Measurements from ENCODE around the gene YBX1. TPM values are rescaled to one million over a fixed set of nuclear protein-coding genes. Genes with fewer than 3 reads are reported as not detected.

YBX1 gene
- total and polyA plus RNA-seq, 2 of the 13 experiments (the other 11 are each of a cell fraction or from before 2014, with no cell fraction given) = 339 to 628 TPM

DNA sequence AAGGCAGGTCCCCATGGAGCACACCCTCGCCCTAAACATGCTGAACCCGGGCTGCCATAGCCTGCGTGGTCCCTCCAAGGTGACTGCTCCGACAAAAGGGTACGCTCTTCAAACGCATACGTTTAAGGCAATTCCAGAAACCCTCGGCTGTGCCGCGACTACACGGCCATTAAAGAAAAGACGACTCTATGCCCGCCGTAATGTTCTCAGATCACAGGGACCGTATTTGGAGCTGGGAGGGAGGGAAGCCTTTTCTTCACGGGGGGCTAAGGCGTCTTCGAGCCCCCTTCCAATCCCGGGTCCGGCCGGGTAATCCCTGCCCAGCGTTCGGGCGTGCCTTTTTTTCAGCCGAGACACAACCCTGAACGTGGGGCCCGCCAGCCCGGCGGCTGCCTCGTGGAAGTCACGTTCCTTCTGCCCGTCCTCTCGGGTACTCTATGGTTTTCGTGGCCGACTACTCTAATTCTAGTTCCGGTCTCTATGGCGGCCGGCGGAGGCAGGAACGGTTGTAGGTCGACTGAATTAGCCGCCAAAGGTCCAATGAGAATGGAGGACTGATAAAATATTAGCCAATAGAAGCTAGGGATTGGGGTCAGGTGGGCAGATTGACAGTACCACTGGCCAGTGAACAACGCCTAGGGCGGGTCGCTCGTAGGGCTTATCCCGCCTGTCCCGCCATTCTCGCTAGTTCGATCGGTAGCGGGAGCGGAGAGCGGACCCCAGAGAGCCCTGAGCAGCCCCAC is at the start of gene YBX1 (continued):
- TF ChIP-seq, protein P1, sequence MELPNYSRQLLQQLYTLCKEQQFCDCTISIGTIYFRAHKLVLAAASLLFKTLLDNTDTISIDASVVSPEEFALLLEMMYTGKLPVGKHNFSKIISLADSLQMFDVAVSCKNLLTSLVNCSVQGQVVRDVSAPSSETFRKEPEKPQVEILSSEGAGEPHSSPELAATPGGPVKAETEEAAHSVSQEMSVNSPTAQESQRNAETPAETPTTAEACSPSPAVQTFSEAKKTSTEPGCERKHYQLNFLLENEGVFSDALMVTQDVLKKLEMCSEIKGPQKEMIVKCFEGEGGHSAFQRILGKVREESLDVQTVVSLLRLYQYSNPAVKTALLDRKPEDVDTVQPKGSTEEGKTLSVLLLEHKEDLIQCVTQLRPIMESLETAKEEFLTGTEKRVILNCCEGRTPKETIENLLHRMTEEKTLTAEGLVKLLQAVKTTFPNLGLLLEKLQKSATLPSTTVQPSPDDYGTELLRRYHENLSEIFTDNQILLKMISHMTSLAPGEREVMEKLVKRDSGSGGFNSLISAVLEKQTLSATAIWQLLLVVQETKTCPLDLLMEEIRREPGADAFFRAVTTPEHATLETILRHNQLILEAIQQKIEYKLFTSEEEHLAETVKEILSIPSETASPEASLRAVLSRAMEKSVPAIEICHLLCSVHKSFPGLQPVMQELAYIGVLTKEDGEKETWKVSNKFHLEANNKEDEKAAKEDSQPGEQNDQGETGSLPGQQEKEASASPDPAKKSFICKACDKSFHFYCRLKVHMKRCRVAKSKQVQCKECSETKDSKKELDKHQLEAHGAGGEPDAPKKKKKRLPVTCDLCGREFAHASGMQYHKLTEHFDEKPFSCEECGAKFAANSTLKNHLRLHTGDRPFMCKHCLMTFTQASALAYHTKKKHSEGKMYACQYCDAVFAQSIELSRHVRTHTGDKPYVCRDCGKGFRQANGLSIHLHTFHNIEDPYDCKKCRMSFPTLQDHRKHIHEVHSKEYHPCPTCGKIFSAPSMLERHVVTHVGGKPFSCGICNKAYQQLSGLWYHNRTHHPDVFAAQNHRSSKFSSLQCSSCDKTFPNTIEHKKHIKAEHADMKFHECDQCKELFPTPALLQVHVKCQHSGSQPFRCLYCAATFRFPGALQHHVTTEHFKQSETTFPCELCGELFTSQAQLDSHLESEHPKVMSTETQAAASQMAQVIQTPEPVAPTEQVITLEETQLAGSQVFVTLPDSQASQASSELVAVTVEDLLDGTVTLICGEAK (IDR thresholded peaks at IDR 0.05) = no peak
- TF ChIP-seq, protein P1 (CRISPR knock-in tag; IDR thresholded peaks at IDR 0.05) = peak; percentile 18; the same call in 1 of the 2 replicates
- TF ChIP-seq MAFG (CRISPR knock-in tag; IDR thresholded peaks at IDR 0.05) = no peak
- TF ChIP-seq, protein P2, sequence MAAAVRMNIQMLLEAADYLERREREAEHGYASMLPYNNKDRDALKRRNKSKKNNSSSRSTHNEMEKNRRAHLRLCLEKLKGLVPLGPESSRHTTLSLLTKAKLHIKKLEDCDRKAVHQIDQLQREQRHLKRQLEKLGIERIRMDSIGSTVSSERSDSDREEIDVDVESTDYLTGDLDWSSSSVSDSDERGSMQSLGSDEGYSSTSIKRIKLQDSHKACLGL (CRISPR knock-in tag; IDR thresholded peaks at IDR 0.05) = peak; percentile 77; the same call in 1 of the 2 replicates
- TF ChIP-seq, protein P3, sequence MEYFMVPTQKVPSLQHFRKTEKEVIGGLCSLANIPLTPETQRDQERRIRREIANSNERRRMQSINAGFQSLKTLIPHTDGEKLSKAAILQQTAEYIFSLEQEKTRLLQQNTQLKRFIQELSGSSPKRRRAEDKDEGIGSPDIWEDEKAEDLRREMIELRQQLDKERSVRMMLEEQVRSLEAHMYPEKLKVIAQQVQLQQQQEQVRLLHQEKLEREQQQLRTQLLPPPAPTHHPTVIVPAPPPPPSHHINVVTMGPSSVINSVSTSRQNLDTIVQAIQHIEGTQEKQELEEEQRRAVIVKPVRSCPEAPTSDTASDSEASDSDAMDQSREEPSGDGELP (IDR thresholded peaks at IDR 0.05; ENCODE audit: borderline replicate concordance, low read depth) = no peak
- TF ChIP-seq SYNCRIP (IDR thresholded peaks at IDR 0.05; ENCODE audit: insufficient read depth, low read depth, low read length) = no peak
- no peak for TF ChIP-seq HOXA5 (CRISPR knock-in tag; IDR thresholded peaks at IDR 0.05)
- TF ChIP-seq, protein P4, sequence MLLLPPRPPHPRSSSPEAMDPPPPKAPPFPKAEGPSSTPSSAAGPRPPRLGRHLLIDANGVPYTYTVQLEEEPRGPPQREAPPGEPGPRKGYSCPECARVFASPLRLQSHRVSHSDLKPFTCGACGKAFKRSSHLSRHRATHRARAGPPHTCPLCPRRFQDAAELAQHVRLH (CRISPR knock-in tag; IDR thresholded peaks at IDR 0.05; ENCODE audit: borderline replicate concordance, low read depth) = no peak
- TF ChIP-seq, protein P5, sequence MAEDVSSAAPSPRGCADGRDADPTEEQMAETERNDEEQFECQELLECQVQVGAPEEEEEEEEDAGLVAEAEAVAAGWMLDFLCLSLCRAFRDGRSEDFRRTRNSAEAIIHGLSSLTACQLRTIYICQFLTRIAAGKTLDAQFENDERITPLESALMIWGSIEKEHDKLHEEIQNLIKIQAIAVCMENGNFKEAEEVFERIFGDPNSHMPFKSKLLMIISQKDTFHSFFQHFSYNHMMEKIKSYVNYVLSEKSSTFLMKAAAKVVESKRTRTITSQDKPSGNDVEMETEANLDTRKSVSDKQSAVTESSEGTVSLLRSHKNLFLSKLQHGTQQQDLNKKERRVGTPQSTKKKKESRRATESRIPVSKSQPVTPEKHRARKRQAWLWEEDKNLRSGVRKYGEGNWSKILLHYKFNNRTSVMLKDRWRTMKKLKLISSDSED (CRISPR knock-in tag; IDR thresholded peaks at IDR 0.05) = no peak

Measured in HepG2 (cell line).